HepG2 (cell line): ENCODE measurements around the gene DOCK4. TPM values are rescaled to one million over a fixed set of nuclear protein-coding genes. Genes with fewer than 3 reads are reported as not detected.

Experiments used
- ARID5B ChIP-seq: IDR thresholded peaks from 2 replicates; pipeline ENCODE4 v1.4.0; 2020; ENCODE audit warnings: mild to moderate bottlenecking, missing genetic modification reagents
- CENPBD1 ChIP-seq: sonication (generic); formaldehyde crosslinking; IDR thresholded peaks from 2 replicates; pipeline ENCODE4 v1.8.0; 2022; ENCODE audit warnings: missing genetic modification reagents, low read depth, mild to moderate bottlenecking, borderline replicate concordance
- DDIT3 ChIP-seq: sonication (generic); formaldehyde crosslinking; IDR thresholded peaks from 2 replicates; pipeline ENCODE4 v1.4.0; 2020; ENCODE audit warnings: mild to moderate bottlenecking, missing genetic modification reagents
- KDM1A ChIP-seq: IDR thresholded peaks from 2 replicates; pipeline ENCODE4 v1.6.1; 2016; ENCODE audit warnings: missing compliant biosample characterization
- RBM39 ChIP-seq: fragments of 200-400 bp; formaldehyde crosslinking; IDR thresholded peaks from one replicate; pipeline ENCODE4 v1.6.1; 2018; ENCODE audit warnings: antibody characterized with exemption, mild to moderate bottlenecking, low read depth, low read length; ENCODE audit not compliant: poor library complexity, severe bottlenecking
- SNAPC4 ChIP-seq: sonication (generic); formaldehyde crosslinking; IDR thresholded peaks from 2 replicates; pipeline ENCODE4 v1.4.0; 2020; ENCODE audit warnings: mild to moderate bottlenecking, missing genetic modification reagents
- SSRP1 ChIP-seq: IDR thresholded peaks from 2 replicates; pipeline ENCODE4 v1.6.1; 2016; ENCODE audit warnings: control low read depth
- ZNF280B ChIP-seq: sonication (generic); formaldehyde crosslinking; IDR thresholded peaks from 2 replicates; pipeline ENCODE4 v1.5.0; 2020; ENCODE audit warnings: missing genetic modification reagents, mild to moderate bottlenecking, borderline replicate concordance
- ZNF367 ChIP-seq: sonication (generic); formaldehyde crosslinking; IDR thresholded peaks from 2 replicates; pipeline ENCODE4 v1.4.0; 2020; ENCODE audit warnings: missing genetic modification reagents, borderline replicate concordance
- ZNF44 ChIP-seq: sonication (generic); formaldehyde crosslinking; IDR thresholded peaks from 2 replicates; pipeline ENCODE4 v1.5.1; 2020; ENCODE audit warnings: mild to moderate bottlenecking, missing genetic modification reagents
- ZNF564 ChIP-seq: sonication (generic); formaldehyde crosslinking; IDR thresholded peaks from 2 replicates; pipeline ENCODE4 v1.8.1; 2023; ENCODE audit warnings: mild to moderate bottlenecking, missing genetic modification reagents
- ZNF761 ChIP-seq: sonication (generic); formaldehyde crosslinking; conservative IDR thresholded peaks from 2 replicates; pipeline ENCODE4 v1.4.0; 2020; ENCODE audit warnings: mild to moderate bottlenecking, missing genetic modification reagents
- polyA plus RNA-seq, 8 experiments: library from polyadenylated mRNA; depleted of rRNA in 3 of 8; stranded (reverse) in 7 of 8; unstranded in 1 of 8; fragments of >200 nt; fragmentation: Illumina TruSeq in 4 of 8; extraction: Trizol in 4 of 8; gene quantifications; 2 replicates each; pipeline versions ENCODE4 v1.2.1 to v1.2.3, GENCODE V29; 2011 to 2016; ENCODE audit warnings: low read depth in 4 of 8, missing spikeins in 1 of 8, mixed read lengths in 1 of 8; ENCODE audit not compliant: insufficient read depth in 1 of 8
- total RNA-seq, 5 experiments: library from RNA; depleted of rRNA; stranded (reverse); fragments of >200 nt; fragmentation: Illumina TruSeq; extraction: Trizol; gene quantifications; 2 replicates each; pipeline ENCODE4 v1.2.3, GENCODE V29; 2016; ENCODE audit warnings: low read depth in 1 of 5

The DOCK4 gene
- total and polyA plus RNA-seq, 2 of the 13 experiments (the other 11 are each of a cell fraction or from before 2014, with no cell fraction given): 13.5 to 17.4 TPM

GRCh38 chr7:112205343-112206237 is 609 bp downstream of the DOCK4 start (continued):
- TF ChIP-seq SNAPC4 (CRISPR knock-in tag) (no peak), DDIT3 (CRISPR knock-in tag) (no peak), ZNF44 (CRISPR knock-in tag) (no peak), CENPBD1 (no peak), ZNF367 (CRISPR knock-in tag) (no peak), ZNF280B (no peak), KDM1A (CRISPR knock-in tag) (no peak), SSRP1 (CRISPR knock-in tag) (no peak), ZNF761 (CRISPR knock-in tag) (peak; percentile 68; the same call in 1 of the 2 replicates), RBM39 (peak; percentile 18), ARID5B (CRISPR knock-in tag) (no peak), ZNF564 (CRISPR knock-in tag) (no peak)
